K562 (cell line): ENCODE results near the gene PHPT1. TPM values are rescaled to one million over a fixed set of nuclear protein-coding genes. Genes with fewer than 3 reads are reported as not detected.

Source experiments
- GTF2E2 ChIP-seq: fragments of 200-800 bp; sonication (Bioruptor generic); IDR thresholded peaks from 2 replicates; pipeline ENCODE4 v1.6.1; 2016; ENCODE audit warnings: missing genetic modification characterization, missing compliant biosample characterization
- NR0B1 ChIP-seq: fragments of 450-650 bp; IDR thresholded peaks from one replicate; pipeline ENCODE4 v1.6.1; 2018; ENCODE audit warnings: mild to moderate bottlenecking, moderate library complexity; ENCODE audit not compliant: partially characterized antibody
- PTRF ChIP-seq: fragments of 450-650 bp; IDR thresholded peaks from 2 replicates; pipeline ENCODE4 v1.6.1; 2016; ENCODE audit warnings: mild to moderate bottlenecking, missing genetic modification characterization, missing compliant biosample characterization
- SMARCE1 ChIP-seq: fragments of 450-650 bp; IDR thresholded peaks from 2 replicates; pipeline ENCODE4 v1.7.1; 2016; ENCODE audit warnings: mild to moderate bottlenecking
- STAG1 ChIP-seq: sonication (generic); formaldehyde crosslinking; IDR thresholded peaks from 2 replicates; pipeline ENCODE4 v1.5.0; 2020; ENCODE audit warnings: missing genetic modification reagents, borderline replicate concordance
- ZNF318 ChIP-seq, 2 experiments: fragments of 450-650 bp; IDR thresholded peaks; 2 replicates each; pipeline ENCODE4 v1.6.1; 2016; ENCODE audit warnings: mild to moderate bottlenecking in 2 of 2, borderline replicate concordance in 1 of 2, low read depth in 1 of 2, moderate library complexity in 1 of 2
- ZNF586 ChIP-seq: fragments of 450-650 bp; formaldehyde crosslinking; conservative IDR thresholded peaks from 2 replicates; pipeline ENCODE4 v1.4.0; 2020; ENCODE audit warnings: mild to moderate bottlenecking, moderate library complexity
- polyA plus RNA-seq, 8 experiments: library from polyadenylated mRNA; depleted of rRNA in 4 of 8; stranded (reverse) in 5 of 8; unstranded in 3 of 8; fragments of >200 nt; fragmentation: Nextera tagmentation in 2 of 8; fragmentation: Illumina TruSeq in 1 of 8; extraction: Ambion mirVana in 2 of 8; extraction: Trizol in 1 of 8; gene quantifications; 2 replicates each; pipeline versions ENCODE4 v1.2.1 to v1.2.3, GENCODE V29; 2011 to 2014; ENCODE audit warnings: inconsistent platforms in 1 of 8, missing spikeins in 1 of 8
- total RNA-seq, 7 experiments: library from RNA; depleted of rRNA in 6 of 7; stranded (reverse); fragments of >200 nt in 6 of 7; fragmentation: Illumina TruSeq in 2 of 7; extraction: Trizol in 2 of 7; gene quantifications; 2 replicates each; pipeline versions ENCODE4 v1.2.1 to v1.2.3, GENCODE V29; 2011 to 2021; ENCODE audit warnings: low replicate concordance in 1 of 7
- TF ChIP-seq, protein P1 (sequence below): sonication (generic); IDR thresholded peaks from 2 replicates; pipeline ENCODE4 v1.6.1; 2016

Gene PHPT1
- total and polyA plus RNA-seq, 9 of the 15 experiments (the other 6 are each of a cell fraction or from before 2014, with no cell fraction given): 20.9 to 166 (median 129) TPM

DNA sequence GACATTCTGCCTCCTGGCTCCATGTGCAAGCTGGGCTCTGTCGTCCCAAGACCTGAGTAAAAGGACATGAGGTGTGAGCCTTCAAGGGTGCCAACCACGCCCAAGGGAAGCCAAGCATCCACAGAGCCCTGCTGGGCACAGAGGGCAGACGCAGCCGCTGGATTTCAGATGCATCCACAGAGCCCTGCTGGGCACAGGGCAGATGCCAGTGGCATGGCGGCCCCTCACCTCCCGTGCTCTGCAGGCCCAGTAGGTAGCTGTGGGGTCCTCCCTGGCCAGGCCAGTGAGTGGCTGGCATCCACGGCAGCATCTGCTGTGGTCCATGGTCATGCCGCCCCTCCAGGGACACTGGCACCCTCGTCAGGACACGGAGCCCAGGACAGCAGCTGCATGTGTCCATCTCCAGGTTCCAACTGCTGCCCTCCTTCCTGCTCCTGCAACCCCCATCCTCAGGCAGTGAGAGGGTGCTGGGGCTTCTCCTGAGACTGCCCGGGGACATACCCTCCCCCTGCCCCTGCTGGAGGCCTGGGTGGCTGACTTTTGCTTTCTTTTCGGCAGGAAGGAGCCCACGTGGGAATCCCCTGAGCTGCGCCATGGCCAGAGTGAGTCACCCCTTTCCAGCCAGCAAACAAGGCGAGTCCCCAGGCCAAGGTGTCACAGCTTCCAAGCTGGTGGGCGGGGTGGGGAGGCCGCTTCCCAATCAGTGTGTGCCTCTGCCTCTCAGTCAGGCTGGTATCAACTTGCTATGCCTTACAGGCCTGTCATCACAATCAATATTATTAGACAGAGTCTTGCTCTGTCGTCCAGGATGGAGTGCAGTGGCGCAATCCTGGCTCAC lies 33.1 kb downstream of the PHPT1 start (continued):
- no peak for TF ChIP-seq NR0B1
- TF ChIP-seq ZNF318 (IDR thresholded peaks at IDR 0.05; ENCODE audit: borderline replicate concordance in 1 of 2, low read depth in 1 of 2): peak in 1 of 2 experiments; percentile 80; a peak in 1 of 4 replicates
- 0 out of 2 replicates have a peak, but pooled peaks have one; percentile 59 for TF ChIP-seq SMARCE1
- TF ChIP-seq ZNF586 (CRISPR knock-in tag): no peak
- no peak for TF ChIP-seq GTF2E2 (tag)
- no peak for TF ChIP-seq PTRF
- TF ChIP-seq, protein P1, sequence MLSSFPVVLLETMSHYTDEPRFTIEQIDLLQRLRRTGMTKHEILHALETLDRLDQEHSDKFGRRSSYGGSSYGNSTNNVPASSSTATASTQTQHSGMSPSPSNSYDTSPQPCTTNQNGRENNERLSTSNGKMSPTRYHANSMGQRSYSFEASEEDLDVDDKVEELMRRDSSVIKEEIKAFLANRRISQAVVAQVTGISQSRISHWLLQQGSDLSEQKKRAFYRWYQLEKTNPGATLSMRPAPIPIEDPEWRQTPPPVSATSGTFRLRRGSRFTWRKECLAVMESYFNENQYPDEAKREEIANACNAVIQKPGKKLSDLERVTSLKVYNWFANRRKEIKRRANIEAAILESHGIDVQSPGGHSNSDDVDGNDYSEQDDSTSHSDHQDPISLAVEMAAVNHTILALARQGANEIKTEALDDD: no peak
- no peak for TF ChIP-seq STAG1 (CRISPR knock-in tag)
